Adrenal gland (tissue), 5 donors: ENCODE data around the gene USP40.

Experiments used
- CTCF ChIP-seq, 6 experiments: fragments of 450-650 bp in 4 of 6; fragments of 200-600 bp in 2 of 6; sonication (generic) in 1 of 6; IDR thresholded peaks; 1 replicate in 5 of 6; 2 replicates in 1 of 6; pipeline versions ENCODE4 v1.5.1 to v1.8.0; 2016 to 2021; ENCODE audit warnings: antibody characterized with exemption in 6 of 6, mild to moderate bottlenecking in 2 of 6, moderate library complexity in 1 of 6
- POLR2A ChIP-seq, 2 donors: fragments of 450-650 bp; IDR thresholded peaks; one replicate each; pipeline ENCODE4 v1.6.1; 2017; ENCODE audit warnings: antibody characterized with exemption in 2 of 2, mild to moderate bottlenecking in 2 of 2, moderate library complexity in 1 of 2
- donor health status: DM: no; HTN: no; CAD: no.

GRCh38 chr2:233530381-233530780, 36.2 kb downstream of the USP40 start:
- TF ChIP-seq CTCF (IDR thresholded peaks at IDR 0.05) (no peak), POLR2A (IDR thresholded peaks at IDR 0.05) (no peak)
